HUES6 (cell line): ENCODE results near the gene PCSK5.

Experiments
- H3K27ac ChIP-seq: 2 replicates; pipeline ENCODE4 v1.7.0; 2013; ENCODE audit warnings: low read depth, mild to moderate bottlenecking, low read length, inconsistent platforms
- H3K27me3 ChIP-seq: 2 replicates; pipeline ENCODE4 v1.6.1; 2013; ENCODE audit warnings: low read length; ENCODE audit not compliant: control insufficient read depth, insufficient read depth
- H3K36me3 ChIP-seq: 2 replicates; pipeline ENCODE4 v1.6.1; 2013; ENCODE audit warnings: low read length; ENCODE audit not compliant: control insufficient read depth, insufficient read depth
- H3K4me1 ChIP-seq: 2 replicates; pipeline ENCODE4 v1.6.1; 2013; ENCODE audit warnings: low read length; ENCODE audit not compliant: control insufficient read depth, insufficient read depth
- H3K4me3 ChIP-seq: 2 replicates; pipeline ENCODE4 v1.5.1; 2013; ENCODE audit warnings: low read depth, low read length
- H3K9ac ChIP-seq: one replicate; pipeline ENCODE4 v1.6.1; 2013; ENCODE audit warnings: mild to moderate bottlenecking, low read length
- H3K9me3 ChIP-seq: 2 replicates; pipeline ENCODE4 v1.6.1; 2013; ENCODE audit warnings: low read depth, low read length; ENCODE audit not compliant: control insufficient read depth, insufficient read depth

The PCSK5 gene

DNA sequence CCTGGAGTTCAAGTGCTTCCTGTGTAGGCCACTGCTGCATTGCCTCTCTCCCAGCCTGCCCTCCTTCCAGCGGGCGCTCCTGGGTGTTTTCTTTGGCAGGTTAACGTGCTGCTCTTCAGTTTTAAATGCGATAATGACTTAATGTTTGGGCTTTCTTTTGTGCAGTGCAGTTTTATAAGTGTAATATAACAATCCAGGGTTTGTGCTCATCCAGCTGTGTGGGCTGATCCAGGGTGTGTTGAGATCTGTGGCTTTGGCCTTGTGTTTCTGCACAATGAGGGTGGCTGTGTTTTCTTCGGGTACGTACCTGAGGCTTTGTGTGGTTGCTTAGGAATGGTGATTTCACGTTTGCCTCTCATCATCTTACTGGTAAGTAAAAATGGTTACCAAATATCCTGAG lies 50.6 kb downstream of the PCSK5 start:
- Histone ChIP-seq H3K9me3 (0 out of 2 replicates have a peak, but pooled peaks cover 2% of the 10 kb centered on the region), H3K27me3 (no peaks in the 10 kb centered on the region), H3K27ac (no peak overlapping the region), H3K36me3 (no peaks in the 10 kb centered on the region), H3K4me1 (no peaks in the 10 kb centered on the region), H3K9ac (no peak overlapping the region), H3K4me3 (no peak overlapping the region)

- Histone ChIP-seq H3K9ac (no peak overlapping the region), H3K27ac (no peak overlapping the region), H3K36me3 (no peaks in the 10 kb centered on the region), H3K27me3 (no peaks in the 10 kb centered on the region), H3K9me3 (0 out of 2 replicates have a peak, but pooled peaks cover 2% of the 10 kb centered on the region), H3K4me3 (no peak overlapping the region), H3K4me1 (no peaks in the 10 kb centered on the region)
Observed at GRCh38 chr9:75941577-75942311, 51.3 kb downstream of the PCSK5 start.

GRCh38 chr9:75946766-75947165 lies 56.3 kb downstream of the PCSK5 start:
- Histone ChIP-seq H3K36me3 (no peaks in the 10 kb centered on the region), H3K9ac (no peak overlapping the region), H3K9me3 (no peaks in the 10 kb centered on the region), H3K27ac (no peak overlapping the region), H3K27me3 (no peaks in the 10 kb centered on the region), H3K4me1 (no peaks in the 10 kb centered on the region; the same call in 1 of the 2 replicates), H3K4me3 (no peak overlapping the region)

GRCh38 chr9:75947233-75947632 lies 56.8 kb downstream of the PCSK5 start:
- no peak overlapping the region for H3K4me3 ChIP-seq
- H3K9me3 ChIP-seq: no peaks in the 10 kb centered on the region
- no peaks in the 10 kb centered on the region for H3K27me3 ChIP-seq
- no peaks in the 10 kb centered on the region for H3K36me3 ChIP-seq
- H3K4me1 ChIP-seq: no peaks in the 10 kb centered on the region; the same call in 1 of the 2 replicates
- H3K9ac ChIP-seq: no peak overlapping the region
- H3K27ac ChIP-seq: no peak overlapping the region

DNA sequence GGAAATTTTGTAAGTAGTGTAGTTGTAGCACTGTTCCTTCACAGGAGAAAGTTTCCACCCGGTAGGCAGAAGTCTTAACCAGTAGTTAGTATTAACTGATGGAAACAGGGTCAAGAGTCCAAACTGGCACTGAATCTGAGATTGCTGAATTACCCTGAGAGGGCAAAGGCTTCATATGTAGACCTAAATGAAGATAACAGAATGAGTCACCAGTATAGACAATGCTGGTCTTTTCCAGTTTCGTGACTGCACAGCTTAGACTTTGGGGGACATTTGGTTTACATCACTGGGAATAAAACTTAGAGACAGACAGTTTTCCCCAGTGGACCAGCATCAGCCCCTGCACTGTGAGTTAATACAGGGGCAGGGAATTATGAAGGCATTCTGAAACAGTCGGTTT lies 60.5 kb downstream of the PCSK5 start:
- H3K27ac ChIP-seq: no peak overlapping the region
- no peak overlapping the region for H3K4me3 ChIP-seq
- H3K9ac ChIP-seq: no peak overlapping the region
- no peaks in the 10 kb centered on the region for H3K9me3 ChIP-seq
- no peaks in the 10 kb centered on the region; the same call in 1 of the 2 replicates for H3K4me1 ChIP-seq
- H3K27me3 ChIP-seq: no peaks in the 10 kb centered on the region
- H3K36me3 ChIP-seq: no peaks in the 10 kb centered on the region

DNA sequence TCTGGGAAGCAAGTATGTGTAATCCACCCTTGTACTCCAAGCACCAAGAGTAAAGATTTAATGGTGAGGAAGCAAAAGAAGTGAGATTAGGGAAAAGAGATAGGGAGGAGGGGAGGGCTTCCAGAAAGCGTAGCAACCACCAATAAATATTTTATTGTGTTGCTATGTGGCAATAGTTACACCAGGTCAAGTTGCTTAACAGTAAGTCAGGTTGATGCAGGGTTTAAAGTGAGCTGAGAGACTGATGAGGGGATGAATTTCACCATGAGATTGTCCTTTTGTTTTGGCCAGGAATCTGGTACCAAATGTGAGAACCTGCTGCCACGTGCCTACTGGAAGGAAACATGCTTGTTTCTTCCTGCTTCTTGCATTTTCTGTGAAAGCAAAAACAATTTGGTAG lies 62.7 kb downstream of the PCSK5 start:
- H3K9ac ChIP-seq: no peak overlapping the region
- H3K27ac ChIP-seq: no peak overlapping the region
- H3K9me3 ChIP-seq: no peaks in the 10 kb centered on the region
- no peaks in the 10 kb centered on the region for H3K27me3 ChIP-seq
- H3K36me3 ChIP-seq: no peaks in the 10 kb centered on the region
- no peak overlapping the region for H3K4me3 ChIP-seq
- H3K4me1 ChIP-seq: no peaks in the 10 kb centered on the region; the same call in 1 of the 2 replicates

DNA sequence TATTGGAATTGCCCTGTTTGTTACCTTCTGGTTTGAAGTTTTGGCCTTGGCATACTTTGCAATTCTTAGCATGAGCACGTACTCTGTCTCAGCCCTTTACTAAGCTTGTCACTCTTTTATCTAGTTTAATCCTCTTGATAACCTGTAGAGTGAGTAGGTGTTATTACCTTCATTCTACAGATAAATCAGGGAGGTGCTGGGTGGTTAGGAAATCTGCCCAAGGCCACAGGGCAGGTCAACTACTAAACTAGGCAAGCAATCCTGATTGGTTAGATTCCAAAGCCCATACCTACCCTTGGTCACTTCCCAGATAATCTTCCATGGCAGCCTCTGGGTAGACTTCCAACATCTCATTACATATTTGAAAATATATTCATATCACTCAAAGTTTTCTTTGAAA lies 65.7 kb downstream of the PCSK5 start:
- H3K36me3 ChIP-seq: no peaks in the 10 kb centered on the region
- H3K9me3 ChIP-seq: no peaks in the 10 kb centered on the region
- H3K4me1 ChIP-seq: no peaks in the 10 kb centered on the region
- no peaks in the 10 kb centered on the region for H3K27me3 ChIP-seq
- no peak overlapping the region for H3K27ac ChIP-seq
- no peak overlapping the region for H3K4me3 ChIP-seq
- H3K9ac ChIP-seq: no peak overlapping the region

DNA sequence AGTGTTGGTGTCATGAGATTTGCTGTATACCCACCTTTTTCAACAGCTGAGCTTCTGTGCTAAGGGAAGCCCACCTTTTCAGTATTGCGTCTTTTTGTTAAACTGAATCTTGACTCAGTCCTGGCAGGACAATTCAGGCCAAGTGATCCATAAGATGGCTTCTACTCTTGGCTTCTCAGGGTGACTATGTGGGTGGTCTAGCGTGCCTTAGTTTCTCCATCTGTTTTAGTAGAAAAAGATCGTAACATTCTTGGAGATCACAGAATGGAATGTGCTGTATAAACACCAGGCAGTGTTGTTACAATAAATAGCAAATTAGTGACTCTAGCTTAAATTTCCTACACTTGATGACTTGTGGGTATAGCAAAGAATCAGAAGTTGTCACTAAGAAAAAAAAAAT lies 66.6 kb downstream of the PCSK5 start:
- no peak overlapping the region for H3K4me3 ChIP-seq
- no peak overlapping the region for H3K27ac ChIP-seq
- H3K9me3 ChIP-seq: no peaks in the 10 kb centered on the region
- no peaks in the 10 kb centered on the region for H3K27me3 ChIP-seq
- H3K4me1 ChIP-seq: no peaks in the 10 kb centered on the region
- no peaks in the 10 kb centered on the region for H3K36me3 ChIP-seq
- H3K9ac ChIP-seq: no peak overlapping the region

DNA sequence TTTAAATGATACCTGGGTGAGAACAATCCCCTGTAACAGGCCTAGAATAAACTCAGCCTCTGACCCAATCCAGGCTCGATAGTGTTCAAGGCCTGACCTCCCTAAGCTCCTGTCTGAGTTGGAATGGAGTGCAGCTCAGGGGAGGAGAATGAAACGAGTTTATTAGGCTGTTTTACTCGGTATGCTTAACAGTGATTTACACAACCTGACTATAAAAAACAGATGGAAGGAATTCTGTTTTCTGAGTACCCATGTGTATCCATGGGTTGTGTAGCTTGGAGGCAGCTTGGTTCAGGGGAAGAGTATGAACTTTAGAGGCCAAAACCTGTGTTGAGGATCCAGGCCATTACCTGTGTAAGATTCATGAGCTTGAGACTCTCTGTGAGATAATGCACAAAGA lies 67.8 kb downstream of the PCSK5 start:
- Histone ChIP-seq H3K4me3 (no peak overlapping the region), H3K9me3 (no peaks in the 10 kb centered on the region), H3K36me3 (no peaks in the 10 kb centered on the region), H3K27me3 (no peaks in the 10 kb centered on the region), H3K9ac (no peak overlapping the region), H3K27ac (no peak overlapping the region), H3K4me1 (no peaks in the 10 kb centered on the region)

DNA sequence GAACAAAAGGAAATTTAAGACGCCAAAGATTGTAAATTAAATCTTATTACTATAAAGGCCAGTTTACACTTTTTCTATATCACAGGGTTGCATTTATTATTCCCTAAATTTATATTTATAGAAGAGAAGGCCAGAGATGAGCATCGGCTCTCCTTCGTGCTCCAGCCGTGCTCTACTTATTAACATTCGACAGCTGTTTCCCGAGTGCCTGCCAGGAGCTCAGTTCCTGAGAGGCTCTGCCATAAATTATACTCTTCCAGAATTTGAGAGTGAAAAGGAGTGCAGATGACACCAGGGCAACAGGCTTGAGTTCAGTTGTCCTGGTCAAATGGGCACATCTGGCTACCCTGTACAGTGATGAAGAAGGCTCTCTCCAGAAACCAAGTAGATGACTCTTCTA lies 70.1 kb downstream of the PCSK5 start:
- Histone ChIP-seq H3K27me3 (no peaks in the 10 kb centered on the region), H3K36me3 (no peaks in the 10 kb centered on the region), H3K9me3 (no peaks in the 10 kb centered on the region), H3K4me1 (no peaks in the 10 kb centered on the region), H3K4me3 (no peak overlapping the region), H3K9ac (no peak overlapping the region), H3K27ac (no peak overlapping the region)

DNA sequence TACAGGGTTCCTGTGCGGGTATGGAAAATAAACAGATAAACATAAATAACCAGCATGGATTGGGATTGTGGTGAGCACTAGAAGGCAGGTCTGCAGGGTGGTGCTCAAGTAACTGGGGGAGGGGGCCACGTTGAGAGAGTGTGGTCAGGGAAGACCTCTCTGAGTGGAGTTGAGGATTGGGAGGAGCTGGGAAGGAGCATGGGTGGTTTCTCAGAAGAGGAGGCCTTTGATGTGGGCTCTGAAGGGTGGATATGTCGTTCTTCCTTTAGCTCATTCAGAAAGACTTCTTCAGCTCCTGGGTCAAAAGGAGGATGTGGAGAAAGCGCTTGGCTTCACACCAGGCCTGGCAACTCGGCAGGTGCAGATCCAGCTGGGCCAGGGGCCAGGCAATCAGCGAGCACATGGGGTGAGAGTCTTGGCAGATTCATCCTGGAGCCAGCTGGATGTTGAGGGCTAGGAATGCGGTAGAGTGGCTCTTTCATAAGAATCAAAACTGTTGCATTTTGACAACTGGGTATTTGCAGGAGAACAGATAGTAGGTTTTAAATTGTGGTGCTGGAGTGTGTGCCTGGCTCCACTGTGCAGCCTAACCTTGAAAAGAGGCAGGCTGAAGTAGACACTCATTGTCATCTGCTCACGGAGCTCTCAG lies 71.7 kb downstream of the PCSK5 start:
- Histone ChIP-seq H3K27me3 (no peaks in the 10 kb centered on the region), H3K27ac (no peak overlapping the region), H3K4me3 (no peak overlapping the region), H3K4me1 (no peaks in the 10 kb centered on the region), H3K9me3 (no peaks in the 10 kb centered on the region), H3K36me3 (no peaks in the 10 kb centered on the region), H3K9ac (no peak overlapping the region)
